SJSA1 (cell line): ENCODE measurements around the gene ELL. TPM values are rescaled to one million over a fixed set of nuclear protein-coding genes. Genes with fewer than 3 reads are reported as not detected.
A peak's percentile ranks its signal among the peaks of the same experiment; 100 is the strongest.
"Not testable (repeated sequence)": the region's sequence is repeated elsewhere in the genome, so short reads cannot be mapped to it uniquely, and the experiment has no call there.

ENCODE experiments used
- DNase-seq, 2 experiments: peaks; one replicate each; pipeline ENCODE4 v3.0.0-alpha.2; 2015 to 2020; ENCODE audit warnings: low spot score in 2 of 2, low read depth in 1 of 2
- H3K27ac ChIP-seq: fragments of 250-450 bp; sonication (Bioruptor Pico); 2 replicates; pipeline ENCODE4 v1.5.1; 2020; ENCODE audit warnings: mild to moderate bottlenecking, moderate library complexity
- H3K27me3 ChIP-seq: fragments of 250-450 bp; sonication (Bioruptor Pico); replicated peaks from 2 replicates; pipeline ENCODE4 v1.5.1; 2020; ENCODE audit warnings: mild to moderate bottlenecking, moderate library complexity
- H3K36me3 ChIP-seq: fragments of 250-450 bp; sonication (Bioruptor Pico); 2 replicates; pipeline ENCODE4 v1.5.1; 2020; ENCODE audit warnings: mild to moderate bottlenecking
- H3K4me1 ChIP-seq: fragments of 250-450 bp; sonication (Bioruptor Pico); replicated peaks from 2 replicates; pipeline ENCODE4 v1.6.1; 2021; ENCODE audit warnings: mild to moderate bottlenecking
- H3K4me3 ChIP-seq: fragments of 250-450 bp; sonication (Bioruptor Pico); 2 replicates; pipeline ENCODE4 v1.5.1; 2020; ENCODE audit warnings: mild to moderate bottlenecking
- H3K9me3 ChIP-seq: fragments of 250-450 bp; sonication (Bioruptor Pico); replicated peaks from 2 replicates; pipeline ENCODE4 v1.5.1; 2020; ENCODE audit warnings: mild to moderate bottlenecking
- total RNA-seq: library from RNA; depleted of rRNA; stranded (reverse); fragments of >200 nt; shearing (Covaris generic); gene quantifications from 2 replicates; pipeline ENCODE4 v1.2.3, GENCODE V29; 2014

ELL gene
- total RNA-seq, 1 experiment from 2014 or later, result 14.8 TPM

DNA sequence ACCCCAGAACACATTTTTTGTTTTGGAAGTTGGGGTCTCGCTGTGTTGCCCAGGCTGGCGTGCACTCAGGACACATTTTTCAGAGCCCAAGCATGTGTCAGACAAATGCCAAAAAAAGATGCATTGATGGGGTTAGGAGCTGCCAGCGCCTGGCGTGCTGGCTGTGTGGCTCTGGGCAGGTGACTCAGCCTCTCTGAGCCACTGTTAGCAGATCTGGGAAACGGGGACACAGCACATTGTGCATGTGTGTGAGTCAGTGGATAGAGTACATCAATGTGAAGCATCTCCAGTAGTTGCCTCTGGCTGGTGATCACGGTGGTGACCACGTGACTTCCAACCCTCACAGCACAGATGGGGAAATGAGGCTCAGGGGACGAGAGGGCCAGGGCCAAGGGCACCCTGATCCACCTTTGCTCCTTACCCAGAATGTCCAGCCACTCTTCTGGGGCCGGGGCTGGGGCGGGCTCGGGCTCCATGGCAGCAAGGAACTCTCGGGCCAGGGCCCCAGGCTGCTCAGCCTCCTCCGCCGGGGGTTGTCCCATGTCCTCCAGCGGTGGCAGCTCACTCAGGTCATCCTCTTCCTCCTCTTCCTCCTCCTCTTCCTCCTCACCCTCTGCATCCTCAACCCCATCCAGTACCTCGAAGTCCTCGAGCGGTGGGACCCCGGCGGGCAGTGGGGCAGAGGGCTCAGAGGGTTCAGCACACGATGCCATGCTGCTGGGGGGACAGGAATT lies 19.6 kb upstream of the ELL start:
- H3K27ac ChIP-seq, result no peak overlapping the region

DNA sequence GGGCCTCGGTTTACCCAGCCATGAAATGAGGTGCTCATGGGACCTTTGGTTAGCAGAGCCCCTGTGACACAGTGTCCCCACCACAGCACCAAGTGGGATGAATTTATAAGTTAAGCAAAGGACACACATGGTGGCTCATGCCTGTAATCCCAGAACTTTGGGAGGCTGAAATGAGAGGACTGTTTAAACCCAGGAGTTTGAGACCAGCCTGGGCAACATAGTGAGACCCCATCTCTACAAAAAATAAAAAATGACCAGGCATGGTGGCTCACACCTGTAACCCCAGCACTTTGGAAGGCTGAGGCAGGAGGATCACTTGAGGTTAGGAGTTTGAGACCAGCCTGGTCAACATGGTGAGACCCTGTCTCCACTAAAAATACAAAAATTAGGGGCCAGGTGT lies 18.3 kb upstream of the ELL start:
- H3K9me3 ChIP-seq, H3K4me3 ChIP-seq, DNase-seq, H3K27me3 ChIP-seq, H3K27ac ChIP-seq: not testable (repeated sequence)
- Histone ChIP-seq H3K36me3 (peaks cover 51% of the 10 kb centered on the region), H3K4me1 (peaks cover 10% of the 10 kb centered on the region)

More for the DNA sequence above, 19.6 kb upstream of the ELL start:
- Histone ChIP-seq H3K27me3 (no peaks in the 10 kb centered on the region), H3K9me3 (no peaks in the 10 kb centered on the region), H3K36me3 (peaks cover 48% of the 10 kb centered on the region), H3K4me1 (peaks cover 10% of the 10 kb centered on the region), H3K4me3 (no peak overlapping the region)
- DNase-seq, result no peak

GRCh38 chr19:18539372-18539771 lies 17.5 kb upstream of the ELL start:
- Histone ChIP-seq H3K9me3 (no peaks in the 10 kb centered on the region), H3K27ac (no peak overlapping the region), H3K4me3 (no peak overlapping the region), H3K27me3 (no peaks in the 10 kb centered on the region), H3K36me3 (peaks cover 53% of the 10 kb centered on the region), H3K4me1 (peaks cover 10% of the 10 kb centered on the region)
- no peak for DNase-seq

GRCh38 chr19:18538115-18538514 lies 16.2 kb upstream of the ELL start:
- H3K36me3 ChIP-seq, result peaks cover 55% of the 10 kb centered on the region
- no peak for DNase-seq
- no peak overlapping the region for H3K4me3 ChIP-seq
- H3K27ac ChIP-seq, result no peak overlapping the region
- H3K27me3 ChIP-seq, result no peaks in the 10 kb centered on the region
- H3K4me1 ChIP-seq, result peaks cover 6% of the 10 kb centered on the region
- H3K9me3 ChIP-seq, result no peaks in the 10 kb centered on the region

- DNase-seq, result no peak
- no peak overlapping the region for H3K27ac ChIP-seq
- no peaks in the 10 kb centered on the region for H3K27me3 ChIP-seq
- H3K4me3 ChIP-seq, result no peak overlapping the region
- H3K36me3 ChIP-seq, result peaks cover 60% of the 10 kb centered on the region
- peaks cover 4% of the 10 kb centered on the region for H3K4me1 ChIP-seq
- H3K9me3 ChIP-seq, result no peaks in the 10 kb centered on the region
Measured at GRCh38 chr19:18537431-18537830, 15.6 kb upstream of the ELL start.

GRCh38 chr19:18536475-18536874 lies 14.6 kb upstream of the ELL start:
- peaks cover 64% of the 10 kb centered on the region for H3K36me3 ChIP-seq
- H3K9me3 ChIP-seq, result no peaks in the 10 kb centered on the region
- H3K4me1 ChIP-seq, result no peaks in the 10 kb centered on the region
- no peak for DNase-seq
- no peak overlapping the region for H3K27ac ChIP-seq
- H3K4me3 ChIP-seq, result no peak overlapping the region
- no peaks in the 10 kb centered on the region for H3K27me3 ChIP-seq

DNA sequence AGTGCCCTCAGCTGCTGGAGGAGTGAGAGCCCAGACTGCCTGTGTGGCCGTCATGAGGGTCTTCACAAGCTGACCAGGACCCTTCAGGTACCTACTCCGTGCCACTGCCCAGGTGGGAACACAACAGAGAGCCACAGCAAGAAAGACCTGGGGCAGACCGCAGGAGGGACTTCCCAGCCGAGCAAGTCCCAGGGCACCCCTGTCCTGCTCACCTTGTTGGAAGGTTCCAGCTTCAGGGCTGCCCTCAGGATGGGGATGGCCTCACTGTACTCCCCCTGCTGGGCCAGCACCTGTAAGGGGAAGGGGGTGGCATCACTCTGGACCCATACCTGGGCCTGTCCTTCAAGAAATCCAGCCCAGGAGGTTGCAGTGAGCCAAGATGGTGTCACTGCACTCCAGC lies 11.2 kb upstream of the ELL start:
- DNase-seq, result no peak
- peaks cover 34% of the 10 kb centered on the region for H3K36me3 ChIP-seq
- H3K9me3 ChIP-seq, result no peaks in the 10 kb centered on the region
- H3K27me3 ChIP-seq, result no peaks in the 10 kb centered on the region
- no peaks in the 10 kb centered on the region for H3K4me1 ChIP-seq
- H3K4me3 ChIP-seq, result no peak overlapping the region
- no peak overlapping the region for H3K27ac ChIP-seq

GRCh38 chr19:18532168-18532890 lies 10.5 kb upstream of the ELL start:
- Histone ChIP-seq H3K4me3 (no peak overlapping the region), H3K4me1 (no peaks in the 10 kb centered on the region), H3K9me3 (no peaks in the 10 kb centered on the region), H3K27ac (no peak overlapping the region), H3K36me3 (peaks cover 26% of the 10 kb centered on the region), H3K27me3 (no peaks in the 10 kb centered on the region)
- no peak for DNase-seq

GRCh38 chr19:18531485-18531884 lies 9.6 kb upstream of the ELL start:
- no peaks in the 10 kb centered on the region for H3K9me3 ChIP-seq
- H3K4me3 ChIP-seq, result no peak overlapping the region
- H3K36me3 ChIP-seq, result peaks cover 18% of the 10 kb centered on the region
- no peak for DNase-seq
- H3K27ac ChIP-seq, result no peak overlapping the region
- H3K4me1 ChIP-seq, result no peaks in the 10 kb centered on the region
- H3K27me3 ChIP-seq, result no peaks in the 10 kb centered on the region

GRCh38 chr19:18529782-18530181 lies 7.9 kb upstream of the ELL start:
- H3K9me3 ChIP-seq, result no peaks in the 10 kb centered on the region
- H3K4me3 ChIP-seq, result no peak overlapping the region
- no peak overlapping the region for H3K27ac ChIP-seq
- no peaks in the 10 kb centered on the region for H3K27me3 ChIP-seq
- no peak for DNase-seq
- H3K4me1 ChIP-seq, result no peaks in the 10 kb centered on the region
- peaks cover 12% of the 10 kb centered on the region for H3K36me3 ChIP-seq

DNA sequence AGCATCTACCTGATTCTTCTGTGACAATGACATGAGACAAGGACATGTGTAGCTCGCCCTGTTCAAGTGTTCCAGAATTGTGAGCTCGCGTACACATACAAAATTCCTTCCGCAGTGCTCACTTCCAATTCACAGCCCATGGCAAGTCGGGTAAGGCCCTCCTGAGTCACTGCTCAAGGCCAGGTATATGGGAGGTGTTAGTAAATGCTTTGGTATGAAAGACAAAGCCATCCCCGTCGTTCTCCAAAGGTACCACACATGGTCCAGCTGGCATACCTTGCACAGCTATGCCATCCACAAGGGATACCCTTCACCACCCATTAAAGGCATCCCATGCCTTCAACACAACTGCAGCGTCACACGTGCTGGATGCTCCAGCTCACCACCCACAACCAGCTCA lies 4.4 kb upstream of the ELL start:
- H3K4me1 ChIP-seq, result no peaks in the 10 kb centered on the region
- no peak overlapping the region for H3K27ac ChIP-seq
- no peaks in the 10 kb centered on the region for H3K9me3 ChIP-seq
- no peak for DNase-seq
- H3K36me3 ChIP-seq, result peaks cover 5% of the 10 kb centered on the region
- H3K27me3 ChIP-seq, result no peaks in the 10 kb centered on the region
- no peak overlapping the region for H3K4me3 ChIP-seq

DNA sequence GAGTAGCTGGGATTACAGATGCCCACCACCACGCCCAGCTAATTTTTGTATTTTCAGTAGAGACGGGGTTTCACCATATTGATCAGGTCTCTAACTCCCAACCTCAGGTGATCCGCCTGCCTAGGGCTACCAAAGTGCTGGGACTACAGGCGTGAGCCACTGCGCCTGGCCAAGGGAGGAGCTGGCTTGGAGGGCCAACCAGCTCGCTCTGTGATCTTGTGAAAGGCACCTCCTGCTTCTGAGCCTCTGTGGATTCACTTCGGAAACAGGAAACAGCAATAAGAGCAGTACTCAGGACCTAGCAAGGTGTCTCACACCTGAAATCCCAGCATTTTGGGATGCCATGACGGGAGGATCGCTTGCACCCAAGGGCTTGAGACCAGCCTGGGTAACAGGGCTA lies 2.0 kb upstream of the ELL start:
- Histone ChIP-seq H3K4me3 (no peak overlapping the region), H3K36me3 (peaks cover 8% of the 10 kb centered on the region), H3K27ac (no peak overlapping the region), H3K4me1 (peaks cover 10% of the 10 kb centered on the region), H3K27me3 (no peaks in the 10 kb centered on the region), H3K9me3 (no peaks in the 10 kb centered on the region)
- no peak for DNase-seq

- not testable (repeated sequence) for H3K9me3 ChIP-seq, H3K27ac ChIP-seq, H3K36me3 ChIP-seq, DNase-seq, H3K27me3 ChIP-seq
- Histone ChIP-seq H3K4me3 (peak overlapping the region; percentile 14), H3K4me1 (peaks cover 10% of the 10 kb centered on the region)
Measured at GRCh38 chr19:18522862-18523440, 1.1 kb upstream of the ELL start.

- H3K36me3 ChIP-seq, result peaks cover 8% of the 10 kb centered on the region
- peak; percentile 100 for DNase-seq
- no peaks in the 10 kb centered on the region for H3K9me3 ChIP-seq
- peak overlapping the region; percentile 89 for H3K27ac ChIP-seq
- peak overlapping the region; percentile 92 for H3K4me3 ChIP-seq
- no peaks in the 10 kb centered on the region for H3K27me3 ChIP-seq
- peaks cover 10% of the 10 kb centered on the region for H3K4me1 ChIP-seq
Measured at GRCh38 chr19:18522124-18522861, 423 bp upstream of the ELL start.
